A673 (cell line): Measurements from ENCODE around the gene CDYL2.

Experiments used
- EZH2 ChIP-seq: fragments of 200-600 bp; sonication (generic); IDR thresholded peaks from 2 replicates; pipeline ENCODE4 v1.6.1; 2017; ENCODE audit warnings: borderline replicate concordance, low read depth, mild to moderate bottlenecking, mixed read lengths, antibody characterized with exemption, low read length; ENCODE audit not compliant: poor library complexity, severe bottlenecking
- TF ChIP-seq, protein P1 (sequence below): fragments of 300-800, 200-600 bp; sonication (generic); conservative IDR thresholded peaks from 2 replicates; pipeline ENCODE4 v1.5.1; 2017; ENCODE audit warnings: low read depth, mild to moderate bottlenecking, antibody characterized with exemption, low read length, moderate library complexity, mixed read lengths

DNA sequence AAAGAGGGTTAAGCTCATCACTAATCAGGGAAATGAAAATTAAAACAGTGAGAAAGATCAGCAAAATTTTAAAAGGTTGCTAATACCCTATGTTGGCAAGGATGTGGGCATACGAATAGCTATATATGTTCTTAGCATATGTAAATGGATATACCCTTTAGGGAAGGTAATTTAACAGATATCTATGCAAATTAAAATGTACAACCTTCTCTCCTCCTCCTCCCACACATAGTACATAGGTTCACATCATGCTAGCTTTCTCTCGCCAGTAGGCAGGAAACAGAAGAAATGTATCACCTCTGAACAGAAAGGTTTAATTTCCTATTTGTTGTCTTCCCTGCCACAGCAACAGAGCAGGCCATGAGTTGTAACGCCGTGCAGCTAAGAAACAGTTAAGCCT is 103.8 kb downstream of the CDYL2 start:
- TF ChIP-seq, protein P1, sequence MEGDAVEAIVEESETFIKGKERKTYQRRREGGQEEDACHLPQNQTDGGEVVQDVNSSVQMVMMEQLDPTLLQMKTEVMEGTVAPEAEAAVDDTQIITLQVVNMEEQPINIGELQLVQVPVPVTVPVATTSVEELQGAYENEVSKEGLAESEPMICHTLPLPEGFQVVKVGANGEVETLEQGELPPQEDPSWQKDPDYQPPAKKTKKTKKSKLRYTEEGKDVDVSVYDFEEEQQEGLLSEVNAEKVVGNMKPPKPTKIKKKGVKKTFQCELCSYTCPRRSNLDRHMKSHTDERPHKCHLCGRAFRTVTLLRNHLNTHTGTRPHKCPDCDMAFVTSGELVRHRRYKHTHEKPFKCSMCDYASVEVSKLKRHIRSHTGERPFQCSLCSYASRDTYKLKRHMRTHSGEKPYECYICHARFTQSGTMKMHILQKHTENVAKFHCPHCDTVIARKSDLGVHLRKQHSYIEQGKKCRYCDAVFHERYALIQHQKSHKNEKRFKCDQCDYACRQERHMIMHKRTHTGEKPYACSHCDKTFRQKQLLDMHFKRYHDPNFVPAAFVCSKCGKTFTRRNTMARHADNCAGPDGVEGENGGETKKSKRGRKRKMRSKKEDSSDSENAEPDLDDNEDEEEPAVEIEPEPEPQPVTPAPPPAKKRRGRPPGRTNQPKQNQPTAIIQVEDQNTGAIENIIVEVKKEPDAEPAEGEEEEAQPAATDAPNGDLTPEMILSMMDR: no peak
- no peak for TF ChIP-seq EZH2
